Smooth muscle cell (in vitro differentiated cells): ENCODE measurements around the gene MAML3. TPM values are rescaled to one million over a fixed set of nuclear protein-coding genes. Genes with fewer than 3 reads are reported as not detected.

ENCODE experiments used
- DNase-seq: peaks from one replicate; lab custom pipeline; 2025; ENCODE audit not compliant: unreplicated experiment; lab: John Stamatoyannopoulos, UW
- H2AFZ ChIP-seq: fragments of 200-600 bp; sonication (generic); 2 replicates; pipeline ENCODE4 v1.6.0; 2016; ENCODE audit warnings: antibody characterized with exemption, low read depth, mild to moderate bottlenecking
- H3F3A ChIP-seq: fragments of 200-600 bp; sonication (generic); 2 replicates; pipeline ENCODE4 v1.6.0; 2017; ENCODE audit warnings: antibody characterized with exemption, low read depth
- H3K27ac ChIP-seq: fragments of 200-600 bp; sonication (generic); 2 replicates; pipeline ENCODE4 v1.5.1; 2016; ENCODE audit warnings: low read depth, mild to moderate bottlenecking
- H3K27me3 ChIP-seq: fragments of 200-600 bp; sonication (generic); 2 replicates; pipeline ENCODE4 v1.6.1; 2016; ENCODE audit warnings: low read depth, mild to moderate bottlenecking
- H3K36me3 ChIP-seq: fragments of 200-600 bp; sonication (generic); 2 replicates; pipeline ENCODE4 v1.5.1; 2016; ENCODE audit warnings: low read depth
- H3K4me1 ChIP-seq: fragments of 200-600 bp; sonication (generic); 2 replicates; pipeline ENCODE4 v1.5.1; 2016; ENCODE audit warnings: low read depth
- H3K4me2 ChIP-seq: fragments of 200-600 bp; sonication (generic); 2 replicates; pipeline ENCODE4 v1.6.0; 2016; ENCODE audit warnings: mild to moderate bottlenecking
- H3K4me3 ChIP-seq: fragments of 200-600 bp; sonication (generic); 2 replicates; pipeline ENCODE4 v1.5.1; 2016; ENCODE audit warnings: mild to moderate bottlenecking
- H3K79me2 ChIP-seq: fragments of 200-600 bp; sonication (generic); 2 replicates; pipeline ENCODE4 v1.6.0; 2016; ENCODE audit warnings: low read depth, mild to moderate bottlenecking
- H3K9ac ChIP-seq: fragments of 200-600 bp; sonication (generic); 2 replicates; pipeline ENCODE4 v1.6.0; 2016; ENCODE audit warnings: low read depth
- H3K9me3 ChIP-seq: fragments of 200-600 bp; sonication (generic); replicated peaks from 2 replicates; pipeline ENCODE4 v1.5.1; 2016; ENCODE audit warnings: low read depth
- H4K20me1 ChIP-seq: fragments of 200-600 bp; sonication (generic); 2 replicates; pipeline ENCODE4 v1.6.0; 2016; ENCODE audit warnings: low read depth
- CTCF ChIP-seq: fragments of 200-600 bp; sonication (generic); IDR thresholded peaks from 2 replicates; pipeline ENCODE4 v1.5.1; 2017; ENCODE audit warnings: borderline replicate concordance, mild to moderate bottlenecking, antibody characterized with exemption; ENCODE audit not compliant: insufficient read depth, poor library complexity, severe bottlenecking
- WGBS: methylation state at CpG from one replicate; pipeline ENCODE4 v1.1.7; 2016; ENCODE audit warnings: low lambda C conversion rate; 5-methylcytosine and 5-hydroxymethylcytosine counted together
- polyA plus RNA-seq: library from polyadenylated mRNA; unstranded; fragments of >200 nt; fragmentation: Nextera tagmentation; extraction: Ambion mirVana; gene quantifications from 2 replicates; pipeline ENCODE4 v1.2.1, GENCODE V29; 2016
- total RNA-seq: library from RNA; depleted of rRNA; stranded (reverse); fragments of >200 nt; gene quantifications from 2 replicates; pipeline ENCODE4 v1.2.3, GENCODE V29; 2014

The MAML3 gene
- total and polyA plus RNA-seq, 2 experiments from 2014 or later = 4.9 to 12.6 TPM

- no peaks in the 10 kb centered on the region for H3F3A ChIP-seq
- peaks cover 34% of the 10 kb centered on the region for H3K4me1 ChIP-seq
- no peaks in the 10 kb centered on the region for H3K27me3 ChIP-seq
- H3K4me3 ChIP-seq = no peak overlapping the region
- no peak for DNase-seq
- no peak overlapping the region for H3K9ac ChIP-seq
- H3K27ac ChIP-seq = peak overlapping the region; percentile 66
- H3K4me2 ChIP-seq = no peak overlapping the region
- H3K36me3 ChIP-seq = no peaks in the 10 kb centered on the region
- peaks cover 25% of the 10 kb centered on the region for H3K79me2 ChIP-seq
- no peak for TF ChIP-seq CTCF
- no peak overlapping the region for H2AFZ ChIP-seq
- WGBS = 87% methylated on average over 4 of the region's 4 CpGs
- no peaks in the 10 kb centered on the region for H3K9me3 ChIP-seq
- H4K20me1 ChIP-seq = peaks cover 6% of the 10 kb centered on the region
Observed at GRCh38 chr4:139873111-139873860, 280.7 kb downstream of the MAML3 start.

GRCh38 chr4:139872274-139872673 is 281.7 kb downstream of the MAML3 start:
- Histone ChIP-seq H3K27me3 (no peaks in the 10 kb centered on the region), H3K36me3 (no peaks in the 10 kb centered on the region), H3F3A (no peaks in the 10 kb centered on the region), H3K4me3 (no peak overlapping the region), H3K9ac (no peak overlapping the region), H4K20me1 (peaks cover 6% of the 10 kb centered on the region), H3K9me3 (no peaks in the 10 kb centered on the region), H3K4me1 (peaks cover 32% of the 10 kb centered on the region), H3K79me2 (peaks cover 28% of the 10 kb centered on the region), H2AFZ (no peak overlapping the region), H3K4me2 (peak overlapping the region; percentile 37), H3K27ac (peak overlapping the region; percentile 78)
- DNase-seq = no peak
- TF ChIP-seq CTCF = no peak
- WGBS = 34% methylated on average over 2 of the region's 2 CpGs

GRCh38 chr4:139869810-139870209 is 284.2 kb downstream of the MAML3 start:
- 94% methylated on average over 4 of the region's 4 CpGs for WGBS
- H4K20me1 ChIP-seq = peaks cover 6% of the 10 kb centered on the region

More at GRCh38 chr4:139869810-139870209, 284.2 kb downstream of the MAML3 start:
- no peaks in the 10 kb centered on the region for H3K36me3 ChIP-seq
- H3K27me3 ChIP-seq = no peaks in the 10 kb centered on the region
- no peaks in the 10 kb centered on the region for H3K9me3 ChIP-seq
- H3K27ac ChIP-seq = no peak overlapping the region
- no peak overlapping the region for H3K4me2 ChIP-seq
- TF ChIP-seq CTCF = no peak
- peaks cover 26% of the 10 kb centered on the region for H3K79me2 ChIP-seq
- no peak overlapping the region for H2AFZ ChIP-seq
- H3F3A ChIP-seq = no peaks in the 10 kb centered on the region
- peaks cover 15% of the 10 kb centered on the region for H3K4me1 ChIP-seq
- no peak overlapping the region for H3K9ac ChIP-seq
- DNase-seq = no peak
- no peak overlapping the region for H3K4me3 ChIP-seq
